Naive thymus-derived CD4-positive, alpha-beta T cell (primary cell): ENCODE data around the gene SORL1. TPM values are rescaled to one million over a fixed set of nuclear protein-coding genes. Genes with fewer than 3 reads are reported as not detected.
A peak's percentile ranks its signal among the peaks of the same experiment; 100 is the strongest.

ENCODE experiments used
- ATAC-seq: fragments of 150-1000 bp; cut with Tn5 transposase; 2 replicates; pipeline ENCODE4 v1.10.0; 2021; ENCODE audit warnings: mild to moderate bottlenecking, moderate library complexity
- CTCF ChIA-PET: fragments of 350-600 bp; sonication (Branson Sonifier 250); formaldehyde crosslinking; loops from one replicate; lab custom pipeline; 2021; ENCODE audit warnings: antibody characterized with exemption; lab: Charles Lee
- POLR2A ChIA-PET: fragments of 350-600 bp; sonication (Branson Sonifier 250); formaldehyde crosslinking; loops from one replicate; lab custom pipeline; 2021; ENCODE audit warnings: antibody characterized with exemption, inconsistent platforms; lab: Charles Lee
- DNase-seq, 9 donors: peaks; one replicate each; pipeline versions ENCODE4 v3.0.0 to v3.0.0-alpha.2; 2020 to 2022; ENCODE audit warnings: mixed read lengths in 1 of 9
- H3K27ac ChIP-seq: one replicate; pipeline ENCODE4 v1.7.0; 2013; ENCODE audit warnings: mild to moderate bottlenecking, low read depth, low read length, moderate library complexity
- H3K27me3 ChIP-seq, 2 donors: one replicate each; pipeline ENCODE4 v1.7.0; 2013; ENCODE audit warnings: low read length in 2 of 2, mild to moderate bottlenecking in 2 of 2, moderate library complexity in 2 of 2; ENCODE audit not compliant: control insufficient read depth in 2 of 2, insufficient read depth in 2 of 2
- H3K36me3 ChIP-seq, 3 experiments: 1 replicate in 2 of 3; 2 replicates in 1 of 3; pipeline ENCODE4 v1.7.0; 2013; ENCODE audit warnings: low read length in 3 of 3, mild to moderate bottlenecking in 3 of 3, moderate library complexity in 1 of 3; ENCODE audit not compliant: insufficient read depth in 3 of 3, control insufficient read depth in 2 of 3
- H3K4me1 ChIP-seq, 2 donors: one replicate each; pipeline ENCODE4 v1.7.0; 2013; ENCODE audit warnings: low read length in 2 of 2, mild to moderate bottlenecking in 2 of 2, moderate library complexity in 1 of 2; ENCODE audit not compliant: control insufficient read depth in 2 of 2, insufficient read depth in 2 of 2
- H3K4me3 ChIP-seq: 2 replicates; pipeline ENCODE4 v1.7.0; 2013; ENCODE audit warnings: mild to moderate bottlenecking, low read length
- H3K9me3 ChIP-seq, 3 experiments: 1 replicate in 2 of 3; 2 replicates in 1 of 3; pipeline ENCODE4 v1.7.0; 2013; ENCODE audit warnings: low read length in 3 of 3; ENCODE audit not compliant: control insufficient read depth in 2 of 3
- H3K27ac Mint-ChIP-seq, 9 donors: one replicate each; pipeline ENCODE4 v1.8.0; 2020 to 2022; ENCODE audit warnings: mixed read lengths in 9 of 9, mild to moderate bottlenecking in 8 of 9, moderate library complexity in 5 of 9, inconsistent platforms in 2 of 9
- H3K27me3 Mint-ChIP-seq, 5 donors: one replicate each; pipeline ENCODE4 v1.8.0; 2021 to 2022; ENCODE audit warnings: mixed read lengths in 5 of 5, mild to moderate bottlenecking in 1 of 5
- H3K36me3 Mint-ChIP-seq, 5 donors: one replicate each; pipeline ENCODE4 v1.8.0; 2020 to 2022; ENCODE audit warnings: mixed read lengths in 5 of 5, mild to moderate bottlenecking in 3 of 5, inconsistent platforms in 1 of 5
- H3K4me1 Mint-ChIP-seq, 7 donors: one replicate each; pipeline ENCODE4 v1.8.0; 2020 to 2022; ENCODE audit warnings: mixed read lengths in 7 of 7, mild to moderate bottlenecking in 3 of 7, inconsistent platforms in 1 of 7
- H3K4me3 Mint-ChIP-seq, 10 donors: one replicate each; pipeline ENCODE4 v1.8.0; 2020 to 2022; ENCODE audit warnings: mild to moderate bottlenecking in 10 of 10, mixed read lengths in 10 of 10, moderate library complexity in 6 of 10, inconsistent platforms in 2 of 10
- H3K9me3 Mint-ChIP-seq, 11 donors: one replicate each; pipeline ENCODE4 v1.8.0; 2020 to 2022; ENCODE audit warnings: mixed read lengths in 11 of 11, mild to moderate bottlenecking in 4 of 11, inconsistent platforms in 1 of 11, moderate library complexity in 1 of 11
- intact Hi-C, 2 donors: fragments of 100-400 bp; cut with micrococcal nuclease; formaldehyde crosslinking; loops; one replicate each; pipeline ENCODE4 v1.15.1; 2023
- polyA plus RNA-seq, 2 donors: library from polyadenylated mRNA; unstranded; fragments of 300-500 nt; fragmentation: Illumina TruSeq; gene quantifications; one replicate each; pipeline ENCODE4 v1.2.3, GENCODE V29; 2021
- total RNA-seq, 6 experiments: library from RNA in 5 of 6; stranded (reverse) in 5 of 6; gene quantifications; 1 replicate in 5 of 6; 2 replicates in 1 of 6; pipeline ENCODE4 v1.2.3 and lab custom pipeline; 2021 to 2026

SORL1 gene
- total and polyA plus RNA-seq, 7 experiments from 2014 or later, result 165 to 555 (median 321) TPM

DNA sequence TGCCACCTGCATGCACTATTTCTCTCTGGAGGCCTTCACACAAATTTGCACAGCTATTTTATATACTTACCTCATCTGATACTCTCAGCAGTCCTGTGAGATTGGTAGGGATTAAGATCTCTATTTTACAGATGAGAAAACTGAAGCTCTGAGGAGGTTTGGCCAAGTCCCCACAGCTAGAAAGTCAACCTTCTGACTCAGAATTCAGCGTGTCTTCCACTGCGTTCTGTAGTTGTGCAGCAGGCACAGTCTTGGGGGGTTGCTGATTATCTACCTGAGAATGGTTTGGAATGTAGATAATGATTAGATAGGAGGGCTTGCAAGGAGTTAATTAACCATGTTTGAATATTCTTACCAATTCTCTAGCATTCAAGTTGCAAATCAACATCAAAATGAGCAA lies 2.5 kb upstream of the SORL1 start:
- peaks cover 0 to 3% (median 0%) of the 10 kb centered on the region in 11 donors for H3K9me3 Mint-ChIP-seq
- peak overlapping the region; percentile 91 to 100 (median 95) for H3K27ac Mint-ChIP-seq
- peaks cover 10 to 64% (median 50%) of the 10 kb centered on the region in 5 donors for H3K36me3 Mint-ChIP-seq
- H3K4me1 ChIP-seq, result peaks cover 32 to 73% of the 10 kb centered on the region in 2 donors
- peak overlapping the region; percentile 59 to 99 (median 91) for H3K4me3 Mint-ChIP-seq
- intact Hi-C loops, result loop anchor here (1.0 to 5.0 kb wide), 9 partner anchors 9 to 157 kb away; partner anchors contain the start of gene SC5D (in 1 of the 2)
- H3K9me3 ChIP-seq, result peaks cover 0 to 3% (median 0%) of the 10 kb centered on the region in 3 experiments
- peaks cover 67 to 88% (median 79%) of the 10 kb centered on the region in 7 donors for H3K4me1 Mint-ChIP-seq
- no peaks in the 10 kb centered on the region for H3K27me3 Mint-ChIP-seq
- no peaks in the 10 kb centered on the region for H3K27me3 ChIP-seq
- H3K27ac ChIP-seq, result peak overlapping the region; percentile 83
- no peak for DNase-seq
- POLR2A ChIA-PET, result interaction anchor here (0.7 to 15.0 kb wide), 26 partner anchors 9 to 1619 kb away, joined by 3 to 425 read pairs (median 6); partner anchors contain the start of genes HSPA8 and SC5D
- CTCF ChIA-PET, result interaction anchor here (0.7 to 4.9 kb wide), 10 partner anchors 10 to 157 kb away, joined by 3 to 68 read pairs (median 4); partner anchors contain the start of gene SC5D
- peak overlapping the region; percentile 15 for H3K4me3 ChIP-seq
- ATAC-seq, result no peak
- H3K36me3 ChIP-seq, result no peaks in the 10 kb centered on the region

DNA sequence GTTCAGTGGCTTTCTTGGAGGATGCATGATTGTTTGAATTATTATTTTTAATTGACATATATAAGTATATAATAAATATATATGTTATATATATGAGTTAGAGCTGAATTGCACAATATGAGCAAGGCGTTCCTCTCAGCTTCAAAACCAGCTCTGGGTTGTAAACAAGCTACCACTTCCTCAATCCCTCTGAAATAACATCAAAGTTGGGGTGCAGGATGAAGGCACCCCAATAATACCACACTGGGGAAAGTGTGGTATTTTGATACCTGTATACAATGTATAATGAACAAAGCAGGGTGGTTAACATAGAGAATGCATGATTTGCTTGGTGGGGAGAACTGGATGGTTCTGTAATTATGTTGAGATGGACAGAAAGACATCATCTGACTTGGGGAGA lies 1.7 kb upstream of the SORL1 start:
- Mint-ChIP-seq H3K36me3 (peaks cover 13 to 70% (median 54%) of the 10 kb centered on the region in 5 donors), H3K27ac (peak overlapping the region; percentile 91 to 100 (median 95)), H3K27me3 (no peaks in the 10 kb centered on the region), H3K9me3 (peaks cover 0 to 3% (median 0%) of the 10 kb centered on the region in 11 donors), H3K4me3 (peak overlapping the region; percentile 85 to 99 (median 92)), H3K4me1 (peaks cover 70 to 88% (median 80%) of the 10 kb centered on the region in 7 donors)
- Histone ChIP-seq H3K4me1 (peaks cover 38 to 73% of the 10 kb centered on the region in 2 donors), H3K4me3 (peak overlapping the region; percentile 75), H3K27ac (peak overlapping the region; percentile 83), H3K36me3 (no peaks in the 10 kb centered on the region), H3K27me3 (no peaks in the 10 kb centered on the region), H3K9me3 (peaks cover 0 to 3% (median 0%) of the 10 kb centered on the region in 3 experiments)
- ATAC-seq, result no peak
- intact Hi-C loops, result loop anchor here (1.0 to 5.0 kb wide), 6 partner anchors 23 to 132 kb away; no protein-coding TSS in a partner anchor
- ChIA-PET POLR2A (interaction anchor here (0.6 to 15.0 kb wide), 24 partner anchors 10 to 1619 kb away, joined by 3 to 425 read pairs (median 14); partner anchors contain the start of gene SC5D), CTCF (interaction anchor here (0.6 to 4.9 kb wide), 13 partner anchors 9 to 158 kb away, joined by 3 to 68 read pairs (median 4); partner anchors contain the start of gene SC5D)
- peak in 5 of 9 donors; percentile 40 to 54 (median 49) for DNase-seq

- DNase-seq (peak in 7 of 9 donors; percentile 47 to 73 (median 58)), ATAC-seq (peak; percentile 8)
- Histone ChIP-seq H3K9me3 (peaks cover 0 to 3% (median 0%) of the 10 kb centered on the region in 3 experiments), H3K27ac (peak overlapping the region; percentile 83), H3K36me3 (no peaks in the 10 kb centered on the region), H3K4me1 (peaks cover 46 to 73% of the 10 kb centered on the region in 2 donors), H3K4me3 (peak overlapping the region; percentile 75), H3K27me3 (no peaks in the 10 kb centered on the region)
- ChIA-PET CTCF (interaction anchor here (0.7 to 4.9 kb wide), 15 partner anchors 10 to 159 kb away, joined by 3 to 68 read pairs (median 4); partner anchors contain the start of gene SC5D), POLR2A (interaction anchor here (0.6 to 15.0 kb wide), 43 partner anchors 11 to 1612 kb away, joined by 3 to 425 read pairs (median 4); partner anchors contain the start of gene SC5D)
- Mint-ChIP-seq H3K4me3 (peak overlapping the region; percentile 85 to 99 (median 92)), H3K4me1 (peaks cover 68 to 87% (median 81%) of the 10 kb centered on the region in 7 donors), H3K27me3 (no peaks in the 10 kb centered on the region), H3K9me3 (peaks cover 0 to 3% (median 0%) of the 10 kb centered on the region in 11 donors), H3K27ac (peak overlapping the region; percentile 86 to 100 (median 95)), H3K36me3 (peaks cover 10 to 69% (median 49%) of the 10 kb centered on the region in 5 donors)
- intact Hi-C loops, result loop anchor here (1.0 to 5.0 kb wide), 6 partner anchors 8 to 133 kb away; no protein-coding TSS in a partner anchor
Measured at GRCh38 chr11:121451178-121451985, 732 bp upstream of the SORL1 start.

GRCh38 chr11:121452609-121453150 lies 566 bp downstream of the SORL1 start, which contains the start of gene SORL1-AS1:
SORL1-AS1 (minus strand) TSS chr11:121452967.
- intact Hi-C loops, result loop anchor here (1.0 to 5.0 kb wide), 10 partner anchors 12 to 160 kb away; partner anchors contain the start of gene SC5D (in 1 of the 2)
- POLR2A ChIA-PET, result interaction anchor here (0.5 to 15.0 kb wide), 24 partner anchors 11 to 1837 kb away, joined by 3 to 425 read pairs (median 4); partner anchors contain the start of gene SC5D
- Histone ChIP-seq H3K27ac (peak within 1 kb of the TSS; percentile 83), H3K4me3 (peak within 1 kb of the TSS; percentile 80), H3K27me3 (no peaks in the 10 kb centered on the region), H3K4me1 (peaks cover 52 to 73% of the 10 kb centered on the region in 2 donors), H3K36me3 (no peaks in the 10 kb centered on the region), H3K9me3 (peaks cover 0 to 3% (median 0%) of the 10 kb centered on the region in 3 experiments)
- ATAC-seq (peak; percentile 71), DNase-seq (peak; percentile 34 to 87 (median 74))
- CTCF ChIA-PET, result interaction anchor here (0.7 to 4.9 kb wide), 4 partner anchors 12 to 129 kb away, joined by 3 to 68 read pairs (median 4); no protein-coding TSS in a partner anchor
- Mint-ChIP-seq H3K9me3 (peaks cover 0 to 3% (median 0%) of the 10 kb centered on the region in 11 donors), H3K4me3 (peak within 1 kb of the TSS; percentile 90 to 99 (median 98)), H3K27me3 (no peaks in the 10 kb centered on the region), H3K27ac (peak within 1 kb of the TSS; percentile 90 to 100 (median 96)), H3K36me3 (peaks cover 10 to 72% (median 49%) of the 10 kb centered on the region in 5 donors), H3K4me1 (peaks cover 73 to 89% (median 81%) of the 10 kb centered on the region in 7 donors)

DNA sequence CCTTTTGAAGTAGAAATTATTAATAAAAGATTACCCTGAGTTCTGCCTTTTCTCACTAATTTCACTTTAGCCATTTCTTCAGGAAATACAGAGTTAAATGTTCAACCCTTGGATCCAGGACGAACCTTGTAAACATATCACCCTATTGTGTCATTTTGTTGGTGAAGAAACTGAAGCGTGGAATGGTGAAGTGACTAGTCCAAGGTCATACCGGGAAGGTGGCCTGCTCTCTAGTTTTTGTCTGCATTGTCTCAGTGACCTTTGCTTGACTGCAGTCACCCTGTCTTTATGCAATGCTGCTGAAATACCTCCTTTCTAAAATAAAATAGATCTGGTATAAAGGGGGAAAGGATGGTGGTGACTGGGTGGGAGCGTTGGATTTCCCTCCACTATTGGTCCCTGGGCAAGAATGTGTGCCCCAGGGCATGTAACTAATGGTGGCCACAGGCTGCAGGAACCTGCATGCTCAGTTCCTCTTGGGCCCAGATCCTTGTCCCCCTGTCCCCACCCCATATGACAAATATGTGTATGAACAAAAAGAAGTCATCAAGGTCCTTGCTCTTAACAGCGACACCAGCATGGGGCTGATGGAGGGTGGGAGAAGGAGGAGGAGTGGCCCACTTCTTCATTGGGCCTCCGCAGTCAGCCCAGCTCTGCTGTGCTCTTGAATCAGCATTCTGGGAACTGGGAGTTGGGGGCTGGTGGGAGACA lies 1.6 kb downstream of the SORL1 start:
- POLR2A ChIA-PET, result interaction anchor here (0.9 to 4.1 kb wide), 8 partner anchors 9 to 132 kb away, joined by 3 to 72 read pairs (median 3); no protein-coding TSS in a partner anchor
- no peak for DNase-seq
- intact Hi-C loops, result loop anchor here in 1 of 2 donors (5.0 kb wide), 1 partner anchor 84 kb away; no protein-coding TSS in a partner anchor

More for the DNA sequence above, 1.6 kb downstream of the SORL1 start:
- Mint-ChIP-seq H3K36me3 (peaks cover 10 to 72% (median 48%) of the 10 kb centered on the region in 5 donors), H3K4me3 (peak overlapping the region; percentile 90 to 99 (median 98)), H3K4me1 (peaks cover 72 to 89% (median 81%) of the 10 kb centered on the region in 7 donors), H3K9me3 (no peaks in the 10 kb centered on the region), H3K27ac (peak overlapping the region; percentile 81 to 99 (median 96)), H3K27me3 (no peaks in the 10 kb centered on the region)
- ATAC-seq, result no peak
- Histone ChIP-seq H3K27me3 (no peaks in the 10 kb centered on the region), H3K27ac (peak overlapping the region; percentile 83), H3K36me3 (no peaks in the 10 kb centered on the region), H3K4me1 (peaks cover 55 to 71% of the 10 kb centered on the region in 2 donors), H3K4me3 (peak overlapping the region; percentile 80), H3K9me3 (peaks cover 0 to 3% (median 0%) of the 10 kb centered on the region in 3 experiments)
- CTCF ChIA-PET, result interaction anchor here (0.7 to 0.8 kb wide), 2 partner anchors 14 to 1829 kb away, joined by 3 read pairs; no protein-coding TSS in a partner anchor
